K562 (cell line): ENCODE results near the gene GLRA3.

Source experiments
- MLLT1 ChIP-seq, 2 experiments: fragments of 450-650 bp; IDR thresholded peaks; 2 replicates each; pipeline ENCODE4 v1.6.1; 2016
- NUFIP1 ChIP-seq: fragments of 450-650 bp; IDR thresholded peaks from 2 replicates; pipeline ENCODE4 v1.6.1; 2018; ENCODE audit not compliant: partially characterized antibody
- POLR2A ChIP-seq: fragments of 450-650 bp; conservative IDR thresholded peaks from 2 replicates; pipeline ENCODE4 v1.6.1; 2016
- STAT6 ChIP-seq: sonication (generic); formaldehyde crosslinking; IDR thresholded peaks from 2 replicates; pipeline ENCODE4 v1.8.1; 2023; ENCODE audit warnings: mild to moderate bottlenecking, missing genetic modification reagents
- TFAP4 ChIP-seq: sonication (generic); formaldehyde crosslinking; IDR thresholded peaks from 2 replicates; pipeline ENCODE4 v1.8.0; 2022; ENCODE audit warnings: missing genetic modification reagents, mild to moderate bottlenecking, moderate library complexity, borderline replicate concordance
- ZBTB7A ChIP-seq: IDR thresholded peaks from 2 replicates; pipeline ENCODE4 v1.6.1; 2011; ENCODE audit warnings: low read depth, mild to moderate bottlenecking, low read length, moderate library complexity, borderline replicate concordance; ENCODE audit not compliant: control insufficient read depth
- ZNF146 ChIP-seq: IDR thresholded peaks from one replicate; pipeline ENCODE4 v1.6.1; 2018; ENCODE audit warnings: missing compliant biosample characterization; ENCODE audit not compliant: unreplicated experiment
- ZNF324 ChIP-seq: fragments of 250-450 bp; sonication (Bioruptor Pico); IDR thresholded peaks from 2 replicates; pipeline ENCODE4 v1.4.0; 2020; ENCODE audit warnings: mild to moderate bottlenecking
- ZNF668 ChIP-seq: fragments of 250-450 bp; sonication (Bioruptor Pico); IDR thresholded peaks from 2 replicates; pipeline ENCODE4 v1.8.0; 2022; ENCODE audit warnings: mild to moderate bottlenecking, inconsistent platforms
- TF ChIP-seq, protein P1 (sequence below), 3 experiments: IDR thresholded peaks in 2 of 3; conservative IDR thresholded peaks in 1 of 3; 2 replicates each; pipeline ENCODE4 v1.5.1; 2011 to 2012; ENCODE audit warnings: low read length in 3 of 3, mild to moderate bottlenecking in 3 of 3, control low read depth in 2 of 3, improper control_type of control experiment in 1 of 3, inconsistent platforms in 1 of 3, low read depth in 1 of 3, mixed read lengths in 1 of 3, moderate library complexity in 1 of 3; ENCODE audit not compliant: insufficient read depth in 2 of 3

DNA sequence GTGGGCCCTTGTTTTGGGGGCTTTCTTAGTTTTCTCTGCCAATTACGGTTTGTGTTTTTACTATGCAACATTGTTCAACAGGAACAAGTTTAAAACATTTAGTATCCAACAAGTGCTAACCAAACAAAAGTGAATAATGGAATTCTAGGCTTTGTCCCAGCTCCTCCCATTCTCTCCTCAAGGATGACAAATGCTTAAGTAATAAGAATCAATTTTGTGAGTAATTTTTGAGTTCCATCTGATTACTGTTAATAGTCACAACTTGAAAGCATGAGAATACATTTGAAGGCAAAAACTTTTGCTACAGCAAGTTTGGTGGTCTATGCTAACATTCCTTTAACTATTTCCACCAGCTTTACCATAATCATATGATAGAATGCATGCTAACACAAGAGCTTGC is 228.7 kb downstream of the GLRA3 start:
- TF ChIP-seq NUFIP1: no peak
- TF ChIP-seq, protein P1, sequence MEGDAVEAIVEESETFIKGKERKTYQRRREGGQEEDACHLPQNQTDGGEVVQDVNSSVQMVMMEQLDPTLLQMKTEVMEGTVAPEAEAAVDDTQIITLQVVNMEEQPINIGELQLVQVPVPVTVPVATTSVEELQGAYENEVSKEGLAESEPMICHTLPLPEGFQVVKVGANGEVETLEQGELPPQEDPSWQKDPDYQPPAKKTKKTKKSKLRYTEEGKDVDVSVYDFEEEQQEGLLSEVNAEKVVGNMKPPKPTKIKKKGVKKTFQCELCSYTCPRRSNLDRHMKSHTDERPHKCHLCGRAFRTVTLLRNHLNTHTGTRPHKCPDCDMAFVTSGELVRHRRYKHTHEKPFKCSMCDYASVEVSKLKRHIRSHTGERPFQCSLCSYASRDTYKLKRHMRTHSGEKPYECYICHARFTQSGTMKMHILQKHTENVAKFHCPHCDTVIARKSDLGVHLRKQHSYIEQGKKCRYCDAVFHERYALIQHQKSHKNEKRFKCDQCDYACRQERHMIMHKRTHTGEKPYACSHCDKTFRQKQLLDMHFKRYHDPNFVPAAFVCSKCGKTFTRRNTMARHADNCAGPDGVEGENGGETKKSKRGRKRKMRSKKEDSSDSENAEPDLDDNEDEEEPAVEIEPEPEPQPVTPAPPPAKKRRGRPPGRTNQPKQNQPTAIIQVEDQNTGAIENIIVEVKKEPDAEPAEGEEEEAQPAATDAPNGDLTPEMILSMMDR (IDR thresholded peaks at IDR 0.05 in 2 of 3, conservative IDR thresholded peaks at IDR 0.05 in 1 of 3; ENCODE audit: insufficient read depth in 2 of 3, low read depth in 1 of 3, low read length in 3 of 3): no peak
- no peak for TF ChIP-seq MLLT1 (IDR thresholded peaks at IDR 0.05)
- TF ChIP-seq TFAP4 (CRISPR knock-in tag): no peak
- no peak for TF ChIP-seq STAT6 (CRISPR knock-in tag)
- TF ChIP-seq ZNF324 (CRISPR knock-in tag): no peak
- TF ChIP-seq ZNF668: no peak
- TF ChIP-seq ZBTB7A: no peak
- TF ChIP-seq ZNF146: no peak
- TF ChIP-seq POLR2A: no peak
